OCI-LY7 (cell line): ENCODE results near the gene RAPGEF4. TPM values are rescaled to one million over a fixed set of nuclear protein-coding genes. Genes with fewer than 3 reads are reported as not detected.
"Not testable (repeated sequence)": the region's sequence is repeated elsewhere in the genome, so short reads cannot be mapped to it uniquely, and the experiment has no call there.

Source experiments
- BruUV-seq: library from RNA; stranded (reverse); fragments of 400-500 nt; replicated peaks from 2 replicates; lab custom pipeline; 2021; lab: Mats Ljungman, UMichigan
- CTCF ChIA-PET: fragments of 300-600 bp; sonication (Branson Sonifier 250); formaldehyde crosslinking; loops from one replicate; lab custom pipeline; 2022; ENCODE audit warnings: antibody characterized with exemption; ENCODE audit not compliant: unreplicated experiment; lab: Charles Lee
- POLR2A ChIA-PET: fragments of 300-600 bp; sonication (Branson Sonifier 250); formaldehyde crosslinking; loops from one replicate; lab custom pipeline; 2022; ENCODE audit warnings: antibody characterized with exemption; lab: Charles Lee
- DNase-seq: peaks from one replicate; pipeline ENCODE4 v3.0.0-alpha.2; 2015; ENCODE audit warnings: low spot score
- H2AFZ ChIP-seq: fragments of 200-600 bp; sonication (generic), shearing (Covaris generic); 2 replicates; pipeline ENCODE4 v1.6.1; 2014; ENCODE audit warnings: mild to moderate bottlenecking, antibody characterized with exemption, low read length, moderate library complexity
- H3K27ac ChIP-seq: fragments of 200-600 bp; sonication (generic); 2 replicates; pipeline ENCODE4 v1.5.1; 2014; ENCODE audit warnings: mixed run types, low read depth, mild to moderate bottlenecking, moderate library complexity, low read length, inconsistent platforms; ENCODE audit not compliant: poor library complexity, severe bottlenecking
- H3K36me3 ChIP-seq: fragments of 200-600 bp; sonication (generic); 2 replicates; pipeline ENCODE4 v1.6.1; 2014; ENCODE audit warnings: mild to moderate bottlenecking, antibody characterized with exemption, low read length, moderate library complexity, mixed read lengths; ENCODE audit not compliant: insufficient read depth
- H3K4me1 ChIP-seq: fragments of 200-600 bp; sonication (generic); 2 replicates; pipeline ENCODE4 v1.5.1; 2014; ENCODE audit warnings: mild to moderate bottlenecking, low read length; ENCODE audit not compliant: insufficient read depth, poor library complexity, severe bottlenecking
- H3K4me2 ChIP-seq: fragments of 200-600 bp; sonication (generic); 2 replicates; pipeline ENCODE4 v1.6.1; 2014; ENCODE audit warnings: mild to moderate bottlenecking, low read length
- H3K4me3 ChIP-seq: fragments of 200-600 bp; sonication (generic); 2 replicates; pipeline ENCODE4 v1.5.1; 2014; ENCODE audit warnings: mild to moderate bottlenecking, low read depth, low read length; ENCODE audit not compliant: poor library complexity, severe bottlenecking
- H3K79me2 ChIP-seq: fragments of 200-600 bp; sonication (generic); 2 replicates; pipeline ENCODE4 v1.6.1; 2016; ENCODE audit warnings: low read depth, mild to moderate bottlenecking, low read length, moderate library complexity, mixed read lengths; ENCODE audit not compliant: insufficient read depth
- H3K9me2 ChIP-seq: fragments of 200-600 bp; sonication (generic); 2 replicates; pipeline ENCODE4 v1.6.1; 2016; ENCODE audit warnings: mild to moderate bottlenecking, low read length, mixed read lengths; ENCODE audit not compliant: insufficient read depth
- H3K9me3 ChIP-seq: fragments of 200-600 bp; sonication (generic); 2 replicates; pipeline ENCODE4 v1.6.1; 2014; ENCODE audit warnings: mild to moderate bottlenecking, mixed run types, low read length, mixed read lengths
- H4K20me1 ChIP-seq: fragments of 200-600 bp; sonication (generic); 2 replicates; pipeline ENCODE4 v1.6.1; 2014; ENCODE audit warnings: mild to moderate bottlenecking, antibody characterized with exemption, low read length, moderate library complexity, mixed read lengths; ENCODE audit not compliant: insufficient read depth
- CTCF ChIP-seq: fragments of 200-600 bp; sonication (generic); conservative IDR thresholded peaks from 2 replicates; pipeline ENCODE4 v1.5.1; 2014; ENCODE audit warnings: mild to moderate bottlenecking, antibody characterized with exemption, low read length, moderate library complexity, mixed read lengths
- EZH2phosphoT487 ChIP-seq: fragments of 200-600 bp; sonication (generic); IDR thresholded peaks from 2 replicates; pipeline ENCODE4 v1.6.1; 2018; ENCODE audit warnings: low read depth, borderline replicate concordance, mild to moderate bottlenecking, mixed run types, antibody characterized with exemption, low read length, moderate library complexity, mixed read lengths
- intact Hi-C: fragments of 100-400 bp; cut with micrococcal nuclease; formaldehyde crosslinking; loops from one replicate; pipeline ENCODE4 v1.10.0; 2022; ENCODE audit not compliant: unreplicated experiment
- total RNA-seq, 2 experiments: library from RNA; depleted of rRNA in 1 of 2; stranded (reverse); fragments of >200 nt in 1 of 2; shearing (Covaris generic) in 1 of 2; gene quantifications; 2 replicates each; pipeline ENCODE4 v1.2.3, GENCODE V29; 2014 to 2022

Gene RAPGEF4
- total RNA-seq, 2 experiments from 2014 or later = 0.22 to 0.55 TPM

DNA sequence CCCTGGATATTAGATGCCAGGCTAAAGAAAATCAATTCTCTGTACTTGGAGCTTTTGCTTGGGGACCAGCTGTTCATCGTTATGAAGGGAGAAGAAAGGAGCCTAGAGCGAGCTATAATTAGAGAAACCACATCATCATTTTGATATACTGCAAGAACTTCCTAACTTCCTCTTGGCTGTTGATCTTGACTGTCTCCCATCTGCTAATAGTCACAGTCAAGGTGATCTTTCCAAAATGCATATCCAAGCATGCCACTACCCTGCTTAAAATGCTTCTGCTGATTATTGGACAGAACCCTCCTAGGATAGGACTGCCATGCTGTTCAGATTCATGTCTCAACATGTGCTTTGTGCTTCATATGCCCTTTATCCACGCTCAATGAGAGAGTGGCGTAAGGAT, 54.8 kb downstream of the RAPGEF4 start:
- ChIA-PET POLR2A (no interaction called here), CTCF (no interaction called here)
- H3K27ac ChIP-seq = no peak overlapping the region
- intact Hi-C loops = no loop called here
- no peak overlapping the region for H3K4me2 ChIP-seq
- H3K9me3 ChIP-seq = no peaks in the 10 kb centered on the region
- DNase-seq = no peak
- no peak for TF ChIP-seq EZH2phosphoT487
- TF ChIP-seq CTCF = no peak
- no peak overlapping the region for H3K4me3 ChIP-seq
- H3K36me3 ChIP-seq = no peaks in the 10 kb centered on the region
- H2AFZ ChIP-seq = no peak overlapping the region
- H3K4me1 ChIP-seq = no peaks in the 10 kb centered on the region
- no peaks in the 10 kb centered on the region for H4K20me1 ChIP-seq
- H3K9me2 ChIP-seq = no peaks in the 10 kb centered on the region
- no TSS peak for BruUV-seq
- no peaks in the 10 kb centered on the region for H3K79me2 ChIP-seq

DNA sequence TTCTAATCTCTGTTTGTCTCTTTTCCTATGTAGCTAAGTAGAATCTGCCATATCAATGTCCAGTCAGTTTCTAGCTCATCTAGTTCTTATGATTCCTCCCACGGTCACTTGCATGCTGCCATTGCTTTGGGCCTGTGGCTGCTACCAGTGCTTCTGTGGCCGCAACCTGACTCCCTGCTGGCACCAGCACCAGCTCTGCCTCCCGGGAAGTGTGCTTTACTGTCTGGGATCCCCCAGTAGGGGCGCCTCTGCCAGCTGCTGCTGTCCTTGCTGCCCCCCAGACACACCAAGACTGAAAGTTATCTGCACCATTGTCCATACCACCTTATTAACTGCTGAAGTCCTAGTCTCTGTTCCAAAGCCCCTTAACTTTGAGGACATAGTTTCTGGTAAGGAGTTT, 56.3 kb downstream of the RAPGEF4 start:
- Histone ChIP-seq H4K20me1 (no peaks in the 10 kb centered on the region), H2AFZ (no peak overlapping the region), H3K4me2 (no peak overlapping the region), H3K4me1 (no peaks in the 10 kb centered on the region), H3K9me3 (no peaks in the 10 kb centered on the region), H3K4me3 (no peak overlapping the region), H3K27ac (no peak overlapping the region), H3K79me2 (no peaks in the 10 kb centered on the region), H3K9me2 (no peaks in the 10 kb centered on the region), H3K36me3 (no peaks in the 10 kb centered on the region)
- CTCF ChIA-PET = no interaction called here
- no peak for DNase-seq
- intact Hi-C loops = no loop called here
- POLR2A ChIA-PET = no interaction called here
- BruUV-seq = no TSS peak
- no peak for TF ChIP-seq EZH2phosphoT487
- no peak for TF ChIP-seq CTCF

- Histone ChIP-seq H3K4me1 (no peaks in the 10 kb centered on the region), H4K20me1 (no peaks in the 10 kb centered on the region), H2AFZ (no peak overlapping the region), H3K79me2 (no peaks in the 10 kb centered on the region), H3K9me3 (no peaks in the 10 kb centered on the region), H3K27ac (no peak overlapping the region), H3K4me3 (no peak overlapping the region), H3K4me2 (no peak overlapping the region), H3K9me2 (no peaks in the 10 kb centered on the region), H3K36me3 (no peaks in the 10 kb centered on the region)
- DNase-seq = no peak
- no TSS peak for BruUV-seq
- TF ChIP-seq CTCF = no peak
- TF ChIP-seq EZH2phosphoT487 = no peak
- CTCF ChIA-PET = no interaction called here
- intact Hi-C loops = no loop called here
- POLR2A ChIA-PET = no interaction called here
Measured at GRCh38 chr2:172792711-172793110, 57.1 kb downstream of the RAPGEF4 start.

DNA sequence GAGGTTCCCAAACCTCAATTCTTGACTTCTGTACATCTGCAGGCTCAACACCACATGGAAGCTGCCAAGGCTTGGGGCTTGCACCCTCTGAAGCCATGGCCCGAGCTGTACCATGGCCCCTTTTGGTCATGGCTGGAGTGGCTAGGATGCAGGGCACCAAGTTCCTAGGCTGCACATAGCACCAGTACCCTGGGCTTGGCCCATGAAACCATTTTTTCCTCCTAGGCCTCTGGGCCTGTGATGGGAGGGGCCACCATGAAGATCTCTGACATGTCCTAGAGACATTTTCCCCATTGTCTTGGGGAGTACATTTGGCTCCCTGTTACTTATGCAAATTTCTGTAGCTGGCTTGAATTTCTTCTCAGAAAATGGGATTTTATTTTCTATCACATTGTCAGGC, 67.7 kb downstream of the RAPGEF4 start:
- POLR2A ChIA-PET, intact Hi-C loops, H3K4me3 ChIP-seq, H3K9me3 ChIP-seq, BruUV-seq, H3K36me3 ChIP-seq, H3K4me2 ChIP-seq, H3K4me1 ChIP-seq, H3K79me2 ChIP-seq, DNase-seq, H3K9me2 ChIP-seq, CTCF ChIA-PET, H4K20me1 ChIP-seq, H2AFZ ChIP-seq, H3K27ac ChIP-seq: not testable (repeated sequence)
